Stimulated activated CD4-positive, alpha-beta T cell treated with anti-CD3 and anti-CD28 coated beads, TNF-alpha, amount 100 ng/mL, for 24 hours (primary cell): ENCODE data around the gene TMEM213.

Source experiments
- DNase-seq, 3 experiments: peaks; one replicate each; pipeline ENCODE4 v3.0.0-alpha.2; 2020; ENCODE audit warnings: low read depth in 3 of 3

Gene TMEM213

DNA sequence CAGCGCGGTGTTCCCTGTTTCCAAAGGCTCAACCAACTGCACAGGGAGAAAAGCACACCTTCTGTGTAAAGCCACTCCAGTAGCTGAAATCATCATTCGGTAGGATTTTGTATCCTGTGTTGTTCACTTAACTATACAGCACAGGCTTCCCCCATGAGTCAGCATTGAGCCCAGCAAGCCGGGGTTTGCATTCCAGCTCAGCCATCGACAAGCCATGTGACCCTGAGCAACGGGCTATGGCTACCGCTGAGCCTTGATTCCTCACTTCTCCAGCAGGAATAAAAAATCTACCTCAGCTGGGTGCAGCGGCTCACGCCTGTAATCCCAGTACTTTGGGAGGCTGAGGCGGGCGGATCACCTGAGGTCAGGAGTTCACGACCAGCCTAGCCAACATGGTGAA is 44.3 kb downstream of the TMEM213 start:
- no peak for DNase-seq

GRCh38 chr7:138843632-138844580 is 46.1 kb downstream of the TMEM213 start:
- DNase-seq, result no peak

GRCh38 chr7:138845711-138846110 is 47.9 kb downstream of the TMEM213 start:
- no peak for DNase-seq

DNA sequence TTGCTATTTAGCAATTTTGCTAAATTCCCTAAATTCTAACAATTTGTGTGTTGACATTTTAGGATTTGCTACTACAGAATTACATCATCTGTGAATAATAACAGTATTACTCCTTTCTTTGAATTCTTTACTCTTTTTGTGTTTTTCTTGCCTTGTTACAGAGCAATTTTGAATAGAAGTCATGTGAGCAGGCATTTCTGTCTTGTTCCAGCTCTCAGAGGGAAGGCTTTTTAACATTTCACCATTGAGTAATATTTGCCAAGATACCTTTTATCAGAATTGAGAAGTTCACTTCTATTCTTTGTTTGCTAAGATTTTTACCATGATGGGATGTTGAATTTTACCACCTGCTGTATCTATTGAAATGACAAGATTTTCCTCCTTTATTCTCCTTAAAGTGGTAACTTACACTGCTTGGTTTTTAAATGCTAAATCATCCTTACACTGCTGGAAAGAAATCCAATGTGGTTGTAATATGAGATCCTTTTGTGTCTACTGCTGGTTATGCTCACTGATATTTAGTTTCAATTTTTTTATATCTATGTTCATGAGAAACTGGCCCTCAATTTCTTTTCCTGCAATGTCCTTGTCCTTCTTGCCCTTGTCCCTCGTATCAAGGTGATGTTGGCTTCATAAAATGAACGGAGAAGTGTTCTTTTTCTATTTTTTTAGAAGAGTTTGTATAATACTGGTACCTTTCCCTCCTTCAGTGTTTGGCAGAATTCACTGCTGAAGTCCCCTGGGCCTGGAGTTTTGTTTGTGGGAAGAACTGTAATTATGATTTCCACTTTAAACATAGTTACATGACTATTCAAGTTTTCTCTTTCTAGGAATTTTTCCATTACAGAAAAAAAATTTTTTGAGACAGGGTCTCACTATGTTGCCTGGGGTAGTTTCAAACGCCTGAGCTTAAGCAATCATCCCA is 50.5 kb downstream of the TMEM213 start:
- no peak for DNase-seq

DNA sequence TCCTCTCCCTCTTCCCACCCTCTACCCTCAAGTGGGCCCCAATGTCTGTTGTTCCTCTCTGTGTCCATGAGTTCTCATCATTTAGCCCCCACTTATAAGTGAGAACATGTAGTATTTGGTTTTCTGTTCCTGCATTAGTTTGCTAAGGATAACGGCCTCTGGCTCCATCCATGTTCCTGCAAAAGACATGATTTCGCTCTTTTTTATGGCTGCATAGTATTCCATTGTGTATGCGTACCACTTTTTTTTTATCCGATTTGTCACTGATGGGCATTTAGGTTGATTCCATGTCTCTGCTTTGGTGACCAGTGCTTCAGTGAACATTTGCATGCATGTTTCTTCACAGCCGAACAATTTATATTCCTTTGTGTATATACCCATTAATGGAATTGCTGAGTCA is 51.9 kb downstream of the TMEM213 start:
- DNase-seq, result no peak

GRCh38 chr7:138852469-138852868 is 54.7 kb downstream of the TMEM213 start:
- DNase-seq, result no peak

DNA sequence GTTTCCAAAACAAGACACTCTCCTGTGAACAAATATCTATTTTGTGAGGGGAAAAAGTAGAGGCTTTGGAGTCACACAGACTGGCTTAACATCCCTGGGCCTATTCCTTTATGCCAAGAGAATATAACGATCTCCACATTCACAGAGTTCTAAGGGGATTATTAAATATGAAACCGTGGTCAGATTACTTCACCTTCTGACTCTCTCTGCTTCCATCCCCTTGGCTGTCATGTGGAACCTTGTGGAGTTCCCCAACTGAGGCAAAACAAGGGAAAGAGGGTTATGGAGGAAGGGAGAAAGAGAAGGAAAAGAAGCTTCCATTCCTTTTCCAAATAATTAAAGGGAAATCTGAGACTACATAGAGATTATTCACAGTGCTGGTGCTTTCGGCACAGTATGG is 55.7 kb downstream of the TMEM213 start:
- DNase-seq, result no peak

- DNase-seq, result no peak
Observed at GRCh38 chr7:138854115-138854645, 56.4 kb downstream of the TMEM213 start.

- DNase-seq, result no peak
Observed at GRCh38 chr7:138857728-138858127, 59.9 kb downstream of the TMEM213 start.

DNA sequence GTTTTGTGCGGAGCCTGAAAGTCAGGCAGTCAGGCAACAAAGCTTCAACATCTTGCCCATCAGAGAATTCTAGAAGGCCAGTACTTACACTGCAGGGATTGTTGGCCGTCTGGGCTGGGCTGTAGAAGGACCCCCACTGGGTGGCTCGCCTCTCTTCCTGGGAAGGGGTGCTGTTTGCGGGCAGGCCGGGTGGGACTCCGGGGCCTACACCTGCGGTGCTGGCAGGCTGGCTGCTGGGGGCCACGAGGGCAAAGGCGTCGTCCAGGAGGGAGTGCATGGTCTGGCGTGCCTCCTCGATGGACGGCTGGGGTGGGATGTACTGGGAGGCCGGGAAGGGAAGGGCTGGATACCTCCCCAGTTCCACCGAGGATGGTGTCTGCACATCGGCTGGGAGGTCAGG is 63.3 kb downstream of the TMEM213 start:
- DNase-seq, result no peak

- DNase-seq, result no peak
Observed at GRCh38 chr7:138863931-138864330, 66.1 kb downstream of the TMEM213 start.

DNA sequence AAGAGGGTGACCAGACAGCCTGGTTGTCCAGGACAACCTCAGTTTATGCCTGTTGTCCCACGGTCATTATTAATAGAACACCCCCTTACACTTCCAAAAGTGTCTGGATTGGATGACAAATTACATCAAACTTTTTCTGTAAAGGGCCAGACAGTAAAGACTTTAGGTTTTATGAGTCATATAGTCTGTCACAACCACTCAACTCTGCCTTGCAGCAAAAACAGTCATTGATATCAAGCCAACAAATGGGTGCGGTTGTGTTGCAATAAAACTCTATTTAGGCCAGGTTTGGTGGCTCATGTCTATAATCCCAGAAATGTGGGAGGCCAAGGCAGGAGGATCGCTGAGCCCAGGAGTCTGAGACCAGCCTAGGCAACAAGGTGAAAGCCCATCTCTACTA is 66.9 kb downstream of the TMEM213 start:
- DNase-seq, result no peak

DNA sequence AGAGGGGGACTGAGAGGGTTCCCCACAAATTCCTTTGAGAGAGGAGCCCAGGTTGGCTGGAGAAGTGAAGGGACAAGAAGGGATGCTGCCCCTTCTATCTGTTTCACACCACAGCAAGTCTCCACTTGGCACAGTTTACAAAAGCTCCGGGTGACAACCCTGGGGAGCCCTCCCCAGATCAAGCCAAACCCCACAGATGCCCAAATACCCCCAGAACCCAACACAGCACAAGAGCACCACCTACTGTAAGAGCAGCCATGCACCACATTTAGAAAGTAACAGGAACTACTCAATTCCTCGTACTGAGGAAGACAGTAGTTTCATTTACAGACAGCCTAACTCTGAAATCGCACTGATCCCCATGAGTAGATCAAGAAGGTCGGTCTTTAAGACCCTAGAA is 68.0 kb downstream of the TMEM213 start:
- DNase-seq, result peak in 1 of 3 experiments; percentile 9

- DNase-seq, result no peak
Observed at GRCh38 chr7:138866353-138866752, 68.6 kb downstream of the TMEM213 start.

GRCh38 chr7:138867744-138868143 is 70.0 kb downstream of the TMEM213 start:
- no peak for DNase-seq

GRCh38 chr7:138868711-138869110 is 70.9 kb downstream of the TMEM213 start:
- no peak for DNase-seq

- no peak for DNase-seq
Observed at GRCh38 chr7:138869353-138869752, 71.6 kb downstream of the TMEM213 start.

DNA sequence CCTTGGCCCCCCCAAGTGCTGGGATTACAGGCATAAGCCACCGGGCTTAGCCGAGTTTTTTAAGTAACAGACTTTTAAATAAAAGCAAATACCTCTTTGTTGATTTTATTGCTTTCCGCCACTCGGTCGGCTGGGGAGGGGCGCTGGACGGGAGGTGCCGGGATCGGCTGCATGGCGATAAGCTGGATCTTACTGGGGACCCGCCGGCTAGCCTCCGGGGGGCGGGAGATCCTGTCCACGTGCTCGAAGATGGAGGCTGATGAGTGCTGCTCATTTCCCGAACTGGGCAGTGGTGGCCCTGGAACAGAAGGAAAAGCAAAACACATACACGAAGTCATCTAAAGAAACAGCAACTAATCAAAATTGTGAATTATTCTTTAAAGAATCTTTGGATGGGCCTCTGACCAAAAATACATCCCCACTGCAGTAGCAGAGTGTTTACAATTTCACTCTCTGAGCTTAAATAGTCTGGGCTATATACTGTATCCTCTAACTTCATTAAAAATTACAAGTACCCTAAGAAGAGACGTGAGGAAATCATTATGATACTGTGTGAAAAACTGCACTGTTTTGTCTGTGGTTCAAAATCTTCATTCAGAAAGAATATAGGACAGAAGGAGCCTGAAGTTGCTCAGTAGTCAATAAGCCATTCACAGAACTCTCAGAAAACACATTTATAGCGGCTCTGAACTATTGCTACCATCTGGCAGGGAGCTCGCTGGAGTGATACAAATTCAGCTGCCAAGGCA is 73.4 kb downstream of the TMEM213 start:
- no peak for DNase-seq

GRCh38 chr7:138871814-138872090 is 74.0 kb downstream of the TMEM213 start:
- no peak for DNase-seq

DNA sequence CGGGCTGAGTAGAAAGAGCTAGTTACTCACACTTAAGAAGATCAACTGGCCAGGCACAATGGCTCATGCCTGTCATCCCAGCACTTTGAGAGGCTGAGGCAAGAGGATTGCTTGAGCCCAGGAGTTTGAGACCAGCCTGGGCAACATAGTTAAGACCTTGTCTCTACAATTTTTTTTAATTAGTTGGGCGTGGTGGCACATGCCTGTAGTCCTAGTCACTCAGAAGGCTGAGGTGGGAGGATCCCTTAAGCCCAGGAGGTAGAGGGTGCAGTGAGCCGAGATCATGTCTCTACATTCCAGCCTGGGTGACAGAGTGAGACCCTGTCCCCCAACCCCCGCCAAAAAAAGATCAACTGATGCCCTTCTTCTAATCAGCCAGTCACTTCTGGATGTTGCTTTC is 74.8 kb downstream of the TMEM213 start:
- DNase-seq, result no peak

DNA sequence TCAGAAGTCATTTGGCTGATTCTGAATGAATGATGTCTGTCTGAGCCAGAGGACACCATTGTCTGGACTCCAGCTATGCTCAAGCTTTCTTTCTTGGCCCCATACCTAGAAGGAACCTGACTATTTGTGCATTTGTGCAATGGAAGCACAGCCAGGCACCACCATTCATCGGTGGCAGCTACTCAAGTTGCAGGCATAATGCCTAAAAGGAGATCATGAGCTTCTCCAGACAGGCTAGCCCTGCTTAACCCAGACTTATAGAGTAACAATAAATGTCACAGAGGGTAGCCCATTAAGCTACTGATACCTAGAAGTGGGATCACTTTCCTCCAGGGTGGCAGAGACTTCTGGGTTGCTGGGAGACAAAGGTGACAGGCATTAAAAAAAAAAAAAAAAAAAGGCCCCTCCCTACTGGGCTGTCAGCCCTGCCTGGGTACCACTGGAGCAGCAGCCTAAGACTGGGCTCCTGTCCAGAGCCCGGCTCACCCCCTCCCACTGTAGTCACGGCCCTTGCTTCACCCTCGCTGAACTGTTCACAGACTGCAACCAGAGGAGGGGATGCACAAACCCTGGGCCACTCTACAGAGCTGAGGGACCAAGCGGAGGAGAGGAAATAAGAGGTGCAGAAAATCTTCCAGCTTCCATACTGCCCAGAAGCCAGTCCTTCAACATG is 75.6 kb downstream of the TMEM213 start:
- DNase-seq, result no peak
